Measurements from ENCODE around the gene TXNDC17.

DNA sequence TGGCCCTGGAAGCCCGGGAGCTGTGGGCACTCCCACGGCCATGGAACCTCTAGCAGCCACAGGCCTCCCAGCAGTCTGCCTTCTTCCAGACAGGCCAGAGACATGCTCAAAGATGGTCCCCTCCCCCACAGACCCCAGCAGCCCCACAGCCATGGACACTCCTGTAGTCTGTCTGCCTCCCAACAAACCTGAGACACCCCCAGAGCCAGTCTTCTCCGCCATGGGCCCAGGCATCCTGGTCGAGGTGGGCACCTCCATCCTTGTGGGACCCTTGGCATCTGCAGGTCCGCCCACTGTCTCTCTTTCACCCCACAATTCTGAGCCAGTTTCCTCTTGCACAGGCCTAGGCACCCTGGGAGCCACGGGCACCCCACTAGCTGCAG lies 3.4 kb upstream of the TXNDC17 start:
- TF ChIP-seq ARNT (IDR thresholded peaks at IDR 0.05): no peak
- TF ChIP-seq HDGF (IDR thresholded peaks at IDR 0.05; ENCODE audit: borderline replicate concordance): no peak
- no peak for TF ChIP-seq BHLHE40 (IDR thresholded peaks at IDR 0.05; ENCODE audit: borderline replicate concordance)
- TF ChIP-seq SP1 (IDR thresholded peaks at IDR 0.05): no peak
- TF ChIP-seq, protein P1, sequence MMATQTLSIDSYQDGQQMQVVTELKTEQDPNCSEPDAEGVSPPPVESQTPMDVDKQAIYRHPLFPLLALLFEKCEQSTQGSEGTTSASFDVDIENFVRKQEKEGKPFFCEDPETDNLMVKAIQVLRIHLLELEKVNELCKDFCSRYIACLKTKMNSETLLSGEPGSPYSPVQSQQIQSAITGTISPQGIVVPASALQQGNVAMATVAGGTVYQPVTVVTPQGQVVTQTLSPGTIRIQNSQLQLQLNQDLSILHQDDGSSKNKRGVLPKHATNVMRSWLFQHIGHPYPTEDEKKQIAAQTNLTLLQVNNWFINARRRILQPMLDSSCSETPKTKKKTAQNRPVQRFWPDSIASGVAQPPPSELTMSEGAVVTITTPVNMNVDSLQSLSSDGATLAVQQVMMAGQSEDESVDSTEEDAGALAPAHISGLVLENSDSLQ (IDR thresholded peaks at IDR 0.05): no peak
- TF ChIP-seq NFRKB (IDR thresholded peaks at IDR 0.05): no peak
- no peak for TF ChIP-seq TARDBP (IDR thresholded peaks at IDR 0.05)
- TF ChIP-seq ZNF384 (IDR thresholded peaks at IDR 0.05): no peak
- no peak for TF ChIP-seq CTBP1 (IDR thresholded peaks at IDR 0.05; ENCODE audit: borderline replicate concordance)
- no peak for TF ChIP-seq LEF1 (IDR thresholded peaks at IDR 0.05; ENCODE audit: borderline replicate concordance)
- TF ChIP-seq FOXK2 (IDR thresholded peaks at IDR 0.05): no peak
- no peak for TF ChIP-seq ELF4 (IDR thresholded peaks at IDR 0.05)
